ENCODE measurements around the gene NDUFAF2.
A peak's percentile ranks its signal among the peaks of the same experiment; 100 is the strongest.

NDUFAF2 gene

DNA sequence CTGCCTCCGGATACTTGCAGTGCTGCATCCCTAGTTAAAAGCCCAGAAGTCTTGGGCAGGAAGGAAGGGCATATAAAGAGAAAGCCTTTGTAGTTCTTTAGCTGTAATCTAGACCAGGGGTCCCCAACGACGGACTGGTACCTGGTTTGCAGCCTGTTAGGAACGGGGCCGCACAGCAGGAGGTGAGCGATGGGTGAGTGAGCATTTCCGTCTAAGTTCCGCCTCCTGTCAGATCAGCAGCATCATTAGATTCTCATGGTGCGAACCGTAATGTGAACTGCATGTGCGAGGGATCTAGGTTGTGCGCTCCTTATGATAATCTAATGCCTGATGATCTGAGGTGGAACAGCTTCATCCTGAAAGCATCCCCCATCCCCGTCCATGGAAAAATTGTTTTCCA is 218.9 kb downstream of the NDUFAF2 start:
- CTCF ChIA-PET: interaction anchor here (0.6 to 1.6 kb wide), 6 partner anchors 113 to 495 kb away, joined by 3 to 6 read pairs (median 4); no protein-coding TSS in a partner anchor
- H3K4me3 ChIP-seq (ENCODE audit: low read depth, low read length): peak overlapping the region; percentile 15
- DNase-seq (ENCODE audit: low read depth, low spot score): no peak
- TF ChIP-seq CTCF (IDR thresholded peaks at IDR 0.05; ENCODE audit: insufficient read depth, low read length, missing control alignments): no peak
- POLR2A ChIA-PET: interaction anchor here (3.2 kb wide), 1 partner anchor 167 kb away, joined by 20 read pairs; the partner anchor contains the start of gene ZSWIM6

DNA sequence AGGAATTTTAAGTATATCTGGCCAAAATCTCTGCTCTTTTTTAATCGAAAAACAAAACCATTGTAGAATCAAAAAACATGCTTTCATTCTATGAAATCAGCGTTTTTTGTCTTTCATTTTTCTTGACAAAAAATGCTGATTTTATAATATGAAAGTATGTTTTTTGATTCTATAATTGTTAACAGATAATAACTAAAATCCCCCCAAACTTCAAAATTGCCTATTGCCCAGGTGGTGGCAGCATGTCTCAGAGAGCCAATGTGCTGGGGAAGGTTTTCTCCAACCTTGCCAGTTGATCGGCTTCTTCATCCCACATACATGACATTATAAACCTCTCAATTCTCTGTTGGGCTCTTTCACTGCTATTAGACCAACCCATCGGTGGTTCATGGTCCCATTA is 222.4 kb downstream of the NDUFAF2 start:
- H3K4me3 ChIP-seq (ENCODE audit: low read depth, low read length): no peak overlapping the region
- TF ChIP-seq CTCF (IDR thresholded peaks at IDR 0.05; ENCODE audit: insufficient read depth, low read length, missing control alignments): peak; percentile 19
- POLR2A ChIA-PET: no interaction called here
- no peak for DNase-seq (ENCODE audit: low read depth, low spot score)
- CTCF ChIA-PET: interaction anchor here (1.2 to 1.3 kb wide), 2 partner anchors 12 to 487 kb away, joined by 3 to 5 read pairs; no protein-coding TSS in a partner anchor

DNA sequence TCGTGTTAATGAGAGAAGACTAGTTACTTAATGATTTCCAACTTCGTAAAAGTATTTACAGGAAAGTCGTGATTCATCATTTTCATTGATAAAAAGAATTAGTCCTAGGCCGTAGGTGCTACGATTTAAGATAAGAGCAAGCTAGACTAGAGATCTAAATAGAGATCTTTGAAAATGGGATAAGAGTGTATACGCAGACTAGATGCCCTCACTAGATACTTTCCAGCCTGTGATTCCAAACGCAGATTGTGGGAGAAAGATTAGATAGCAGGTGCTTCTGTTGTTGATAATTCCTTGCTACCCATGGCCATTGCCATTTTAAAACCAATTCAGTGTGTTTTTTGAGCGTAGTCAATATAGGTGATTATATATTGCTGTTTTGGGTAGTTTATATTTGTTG is 223.9 kb downstream of the NDUFAF2 start:
- POLR2A ChIA-PET: interaction anchor here (0.6 kb wide), 1 partner anchor 507 kb away, joined by 3 read pairs; no protein-coding TSS in a partner anchor
- CTCF ChIA-PET: no interaction called here
- no peak for TF ChIP-seq CTCF (IDR thresholded peaks at IDR 0.05; ENCODE audit: insufficient read depth, low read length, missing control alignments)
- no peak overlapping the region for H3K4me3 ChIP-seq (ENCODE audit: low read depth, low read length)
- no peak for DNase-seq (ENCODE audit: low read depth, low spot score)

- CTCF ChIA-PET: interaction anchor here (1.1 to 1.6 kb wide), 2 partner anchors 39 to 160 kb away, joined by 3 read pairs; no protein-coding TSS in a partner anchor
- TF ChIP-seq CTCF (IDR thresholded peaks at IDR 0.05; ENCODE audit: insufficient read depth, low read length, missing control alignments): no peak
- POLR2A ChIA-PET: no interaction called here
- no peak overlapping the region for H3K4me3 ChIP-seq (ENCODE audit: low read depth, low read length)
- no peak for DNase-seq (ENCODE audit: low read depth, low spot score)
These were observed 226.5 kb downstream of the NDUFAF2 start for GRCh38 chr5:61171479-61171878.

DNA sequence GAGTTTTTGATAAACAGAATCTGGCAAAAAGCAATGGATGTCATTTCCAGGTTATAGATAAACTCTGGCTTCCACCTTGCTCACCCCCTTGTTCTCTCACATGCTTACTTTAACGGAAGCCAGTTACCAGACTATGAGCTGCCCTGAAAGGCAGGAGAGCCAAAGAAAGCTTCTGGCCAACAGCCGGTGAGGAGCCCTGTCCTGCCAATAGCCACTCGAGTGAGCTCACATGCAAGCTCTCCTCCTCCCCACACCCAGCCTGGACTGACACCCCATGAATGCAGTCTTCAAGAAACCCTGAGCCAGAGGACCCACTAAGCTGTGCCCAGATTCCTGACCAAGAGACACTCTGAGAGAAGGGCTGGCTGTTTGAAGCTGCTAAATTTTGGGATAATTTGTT is 231.6 kb downstream of the NDUFAF2 start:
- no peak for DNase-seq (ENCODE audit: low read depth, low spot score)
- CTCF ChIA-PET: no interaction called here
- POLR2A ChIA-PET: interaction anchor here (1.3 kb wide), 1 partner anchor 155 kb away, joined by 4 read pairs; the partner anchor contains the start of gene ZSWIM6
- no peak for TF ChIP-seq CTCF (IDR thresholded peaks at IDR 0.05; ENCODE audit: insufficient read depth, low read length, missing control alignments)
- no peak overlapping the region for H3K4me3 ChIP-seq (ENCODE audit: low read depth, low read length)

DNA sequence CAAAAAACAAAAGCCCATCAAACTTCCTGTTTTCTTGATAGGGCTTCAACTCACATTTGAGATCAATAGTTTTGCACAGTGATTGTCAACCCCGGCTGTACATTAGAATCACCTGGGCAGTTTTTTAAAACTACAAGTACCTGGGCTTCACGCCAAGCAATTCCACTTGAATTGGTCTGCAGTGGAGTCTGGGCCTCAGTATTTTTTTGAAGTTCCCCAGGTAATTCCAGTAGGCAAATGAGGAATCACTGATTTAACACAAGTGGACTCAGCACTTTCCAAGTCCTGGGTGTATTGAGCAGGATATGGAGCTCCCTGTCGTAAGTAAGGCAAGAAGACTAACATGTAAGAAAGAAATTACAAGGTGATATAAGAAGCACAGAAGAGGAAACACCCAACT is 232.1 kb downstream of the NDUFAF2 start:
- no peak for TF ChIP-seq CTCF (IDR thresholded peaks at IDR 0.05; ENCODE audit: insufficient read depth, low read length, missing control alignments)
- POLR2A ChIA-PET: interaction anchor here (1.3 kb wide), 1 partner anchor 154 kb away, joined by 4 read pairs; the partner anchor contains the start of gene ZSWIM6
- H3K4me3 ChIP-seq (ENCODE audit: low read depth, low read length): no peak overlapping the region
- DNase-seq (ENCODE audit: low read depth, low spot score): no peak
- CTCF ChIA-PET: no interaction called here

Measured in AG04449 (cell line).